ENCODE results near the gene RYR3.

DNA sequence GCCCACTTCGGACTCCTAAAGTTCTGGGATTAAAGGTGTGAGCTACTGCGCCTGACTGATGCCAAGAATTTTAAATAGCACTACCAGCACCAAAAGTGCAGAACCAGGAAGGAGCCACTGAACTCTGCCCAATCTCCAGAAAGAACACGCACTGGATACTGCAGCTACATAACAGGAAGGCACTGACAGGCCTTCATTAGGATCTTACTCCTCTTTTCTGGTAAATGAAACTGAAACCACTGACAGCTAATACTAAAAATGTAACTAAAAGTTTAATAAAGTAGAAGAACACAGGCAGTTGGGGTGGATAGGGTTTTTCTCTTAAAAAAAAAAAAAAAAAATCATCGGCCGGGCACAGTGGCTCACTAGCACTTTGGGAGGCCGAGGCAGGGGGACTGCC is 583.4 kb downstream of the RYR3 start:
- TF ChIP-seq, protein P1, sequence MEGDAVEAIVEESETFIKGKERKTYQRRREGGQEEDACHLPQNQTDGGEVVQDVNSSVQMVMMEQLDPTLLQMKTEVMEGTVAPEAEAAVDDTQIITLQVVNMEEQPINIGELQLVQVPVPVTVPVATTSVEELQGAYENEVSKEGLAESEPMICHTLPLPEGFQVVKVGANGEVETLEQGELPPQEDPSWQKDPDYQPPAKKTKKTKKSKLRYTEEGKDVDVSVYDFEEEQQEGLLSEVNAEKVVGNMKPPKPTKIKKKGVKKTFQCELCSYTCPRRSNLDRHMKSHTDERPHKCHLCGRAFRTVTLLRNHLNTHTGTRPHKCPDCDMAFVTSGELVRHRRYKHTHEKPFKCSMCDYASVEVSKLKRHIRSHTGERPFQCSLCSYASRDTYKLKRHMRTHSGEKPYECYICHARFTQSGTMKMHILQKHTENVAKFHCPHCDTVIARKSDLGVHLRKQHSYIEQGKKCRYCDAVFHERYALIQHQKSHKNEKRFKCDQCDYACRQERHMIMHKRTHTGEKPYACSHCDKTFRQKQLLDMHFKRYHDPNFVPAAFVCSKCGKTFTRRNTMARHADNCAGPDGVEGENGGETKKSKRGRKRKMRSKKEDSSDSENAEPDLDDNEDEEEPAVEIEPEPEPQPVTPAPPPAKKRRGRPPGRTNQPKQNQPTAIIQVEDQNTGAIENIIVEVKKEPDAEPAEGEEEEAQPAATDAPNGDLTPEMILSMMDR (conservative IDR thresholded peaks at IDR 0.05; ENCODE audit: low read length): no peak
- TF ChIP-seq EZH2phosphoT487 (IDR thresholded peaks at IDR 0.05; ENCODE audit: borderline replicate concordance, low read depth, low read length): no peak

All from OCI-LY7 (cell line).